ENCODE measurements around the gene BOK.
"Not testable (repeated sequence)": the region's sequence is repeated elsewhere in the genome, so short reads cannot be mapped to it uniquely, and the experiment has no call there.

The BOK gene

DNA sequence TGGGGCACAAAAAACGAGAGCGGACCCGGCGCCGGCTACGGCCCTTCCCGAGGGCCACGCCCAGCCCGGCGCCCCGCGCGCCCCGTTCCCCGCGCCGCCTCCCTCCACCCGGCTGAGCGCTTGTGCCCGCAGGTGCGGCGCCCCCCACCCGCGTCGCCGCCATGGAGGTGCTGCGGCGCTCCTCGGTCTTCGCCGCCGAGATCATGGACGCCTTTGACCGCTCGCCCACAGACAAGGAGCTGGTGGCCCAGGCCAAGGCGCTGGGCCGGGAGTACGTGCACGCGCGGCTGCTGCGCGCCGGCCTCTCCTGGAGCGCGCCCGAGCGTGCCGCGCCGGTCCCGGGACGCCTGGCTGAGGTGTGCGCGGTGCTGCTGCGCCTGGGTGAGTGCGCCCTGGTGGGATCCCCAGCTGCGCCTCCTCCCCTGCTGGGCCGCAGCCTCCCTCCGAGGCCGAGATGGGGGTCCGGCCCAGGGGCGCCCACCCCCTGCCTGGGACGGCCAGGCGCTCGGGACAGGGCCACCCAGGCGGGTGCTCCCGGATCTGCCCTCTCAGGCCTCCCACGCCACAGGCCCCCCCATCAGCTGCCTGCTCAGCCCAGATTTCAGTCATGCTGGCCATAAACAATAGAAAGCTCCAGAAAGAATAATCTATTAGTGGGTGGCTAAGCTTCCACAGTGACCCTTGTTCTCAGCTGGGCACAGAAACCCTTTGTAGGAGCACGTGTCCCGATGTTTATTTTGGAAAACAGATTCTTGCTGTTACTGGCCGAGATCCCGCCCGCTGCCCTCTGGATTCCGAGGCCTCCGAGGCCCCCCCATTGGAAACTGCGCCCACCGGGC is 997 bp downstream of the BOK start:
- no peak for TF ChIP-seq ZNF274 (IDR thresholded peaks at IDR 0.05; ENCODE audit: low read depth, low read length)
- H3K4me3 ChIP-seq (ENCODE audit: low read length) = peak overlapping the region; percentile 59; the same call in 1 of the 2 replicates

DNA sequence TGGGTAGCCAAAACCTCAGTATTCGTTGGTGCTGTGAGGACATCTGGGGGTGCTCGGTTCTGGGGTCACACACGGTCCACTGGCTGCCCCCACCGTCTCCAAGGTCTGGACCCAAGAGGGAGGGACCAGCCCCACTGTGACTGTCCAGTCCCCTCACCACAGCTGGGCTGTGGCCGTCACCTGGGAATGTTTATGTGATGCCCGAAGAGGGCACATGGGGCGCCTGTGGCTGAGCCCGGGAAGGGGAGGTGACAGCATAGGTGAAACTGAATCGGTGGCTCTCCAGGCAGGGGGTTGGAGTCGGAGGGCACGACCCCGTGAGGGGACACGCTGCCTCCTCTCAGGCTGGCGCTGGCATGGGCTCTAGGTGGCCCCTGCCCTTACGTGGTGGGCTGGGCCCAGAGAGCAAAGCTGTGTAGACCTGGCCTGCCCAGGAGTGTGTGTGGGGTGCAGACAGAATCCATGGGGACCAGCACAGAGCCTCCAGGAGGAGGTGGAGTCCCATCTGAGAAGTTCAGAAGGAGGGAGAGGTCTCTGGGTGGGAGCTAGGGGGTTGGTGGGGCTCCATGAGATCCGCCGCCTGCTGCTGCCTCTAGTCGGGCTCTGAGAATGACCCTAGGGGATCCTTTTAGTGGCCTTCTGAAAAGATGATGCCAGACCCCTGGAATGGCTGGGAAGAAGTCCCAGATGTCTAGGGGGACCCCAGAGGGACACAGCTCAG is 1.8 kb downstream of the BOK start:
- H3K4me3 ChIP-seq (ENCODE audit: low read length) = no peak overlapping the region
- no peak for TF ChIP-seq ZNF274 (IDR thresholded peaks at IDR 0.05; ENCODE audit: low read depth, low read length)

DNA sequence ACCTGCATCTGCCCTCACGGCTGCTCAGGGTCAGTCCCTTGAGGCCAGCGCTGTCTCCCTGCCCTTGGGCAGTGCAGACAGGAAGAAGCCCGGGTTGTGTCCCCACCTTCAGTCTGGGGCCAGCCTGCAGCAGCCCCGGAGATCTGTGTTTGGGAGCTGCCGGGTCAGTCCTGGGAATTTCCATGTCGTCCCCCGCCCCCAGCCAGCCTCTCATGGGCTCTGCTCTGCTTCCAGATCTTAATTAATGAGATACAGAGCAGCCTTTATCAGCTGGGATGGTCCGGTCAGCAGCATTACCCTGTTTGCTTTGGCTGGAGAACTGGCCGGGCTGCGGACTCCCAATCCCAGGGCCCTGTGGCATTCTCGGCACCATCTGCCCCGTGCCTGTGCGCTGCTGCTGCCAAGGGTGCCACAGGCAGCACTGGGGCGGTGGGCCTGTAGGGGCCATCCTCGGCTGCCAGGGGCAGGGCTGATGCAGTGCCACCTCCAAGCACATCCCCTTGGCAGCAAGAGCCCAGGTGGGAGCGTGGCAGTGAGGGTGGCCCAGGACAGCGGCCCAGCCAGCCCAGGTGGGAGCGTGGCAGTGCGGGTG is 2.4 kb downstream of the BOK start:
- TF ChIP-seq ZNF274 (IDR thresholded peaks at IDR 0.05; ENCODE audit: low read depth, low read length) = no peak
- H3K4me3 ChIP-seq (ENCODE audit: low read length) = no peak overlapping the region

DNA sequence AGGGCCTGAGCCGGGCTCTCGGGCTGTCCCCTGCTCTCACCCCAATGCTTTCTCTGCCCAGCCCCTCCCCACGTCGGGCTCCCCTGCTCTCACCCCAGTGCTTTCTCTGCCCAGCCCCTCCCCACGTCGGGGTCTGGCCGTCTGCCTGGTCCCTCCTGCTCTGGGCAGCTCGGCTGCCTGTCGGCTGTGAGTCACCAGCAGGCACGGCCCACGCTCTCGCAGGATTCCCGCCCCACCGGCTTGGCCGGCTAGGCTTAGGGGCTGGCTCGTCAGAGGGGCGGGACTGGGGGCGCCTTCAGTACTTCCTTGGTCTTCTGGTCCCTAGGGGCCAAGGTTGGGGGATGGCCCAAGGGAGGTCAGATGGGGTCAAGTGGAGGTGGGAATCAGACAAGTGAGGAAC is 3.3 kb downstream of the BOK start:
- no peak overlapping the region for H3K4me3 ChIP-seq (ENCODE audit: low read length)
- TF ChIP-seq ZNF274 (IDR thresholded peaks at IDR 0.05; ENCODE audit: low read depth, low read length) = no peak

DNA sequence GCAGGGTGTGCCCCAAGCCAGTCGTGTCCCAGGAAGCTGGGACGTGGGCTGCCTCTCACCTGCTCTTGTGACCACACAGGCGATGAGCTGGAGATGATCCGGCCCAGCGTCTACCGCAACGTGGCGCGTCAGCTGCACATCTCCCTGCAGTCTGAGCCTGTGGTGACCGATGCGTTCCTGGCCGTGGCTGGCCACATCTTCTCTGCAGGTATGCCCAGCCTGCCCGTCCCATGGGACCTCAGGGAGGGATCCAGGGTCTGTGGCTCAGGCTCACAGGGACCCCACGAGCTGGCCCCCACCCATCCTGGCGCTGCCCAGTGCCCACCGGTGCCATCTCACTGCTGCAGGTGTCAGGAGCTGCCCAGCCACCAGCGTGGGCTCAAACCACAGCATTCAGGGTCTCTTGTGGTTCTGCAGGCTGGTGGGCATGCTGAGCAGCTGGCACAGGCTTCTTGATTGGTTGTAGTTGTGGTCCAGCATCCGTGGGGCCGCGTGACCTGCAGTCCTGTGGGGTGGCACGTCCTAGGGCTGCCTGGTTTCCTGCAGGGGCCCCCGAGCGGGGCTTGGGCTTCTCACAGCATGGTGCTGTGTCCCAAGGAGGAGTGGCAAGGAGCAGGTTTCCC is 3.8 kb downstream of the BOK start:
- TF ChIP-seq ZNF274 (IDR thresholded peaks at IDR 0.05; ENCODE audit: low read depth, low read length) = no peak
- no peak overlapping the region for H3K4me3 ChIP-seq (ENCODE audit: low read length)

DNA sequence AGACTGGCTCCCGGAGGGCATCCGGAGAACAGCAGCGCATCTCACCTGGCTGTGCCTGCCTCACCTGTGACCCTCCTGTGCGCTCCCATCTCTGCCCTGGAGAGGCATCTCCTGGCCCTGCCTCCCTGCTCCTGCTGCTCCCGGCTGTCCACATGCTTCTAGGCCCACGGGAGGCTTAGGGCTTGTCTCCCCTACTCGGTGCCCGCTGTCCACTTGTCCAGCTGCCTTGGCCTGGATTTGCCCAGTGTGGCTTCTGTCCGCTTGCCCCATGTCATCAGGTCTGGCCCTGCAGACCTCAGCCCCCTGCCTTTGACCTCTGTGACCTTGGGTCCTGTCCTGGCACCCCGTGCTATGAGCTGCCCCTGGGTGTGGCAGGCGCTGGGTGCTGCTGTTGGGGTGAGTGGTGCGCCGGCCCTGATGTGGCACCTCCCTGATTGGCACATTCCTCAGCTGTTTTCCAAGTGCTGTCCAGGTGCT is 4.5 kb downstream of the BOK start:
- H3K4me3 ChIP-seq (ENCODE audit: low read length) = no peak overlapping the region
- TF ChIP-seq ZNF274 (IDR thresholded peaks at IDR 0.05; ENCODE audit: low read depth, low read length) = no peak

DNA sequence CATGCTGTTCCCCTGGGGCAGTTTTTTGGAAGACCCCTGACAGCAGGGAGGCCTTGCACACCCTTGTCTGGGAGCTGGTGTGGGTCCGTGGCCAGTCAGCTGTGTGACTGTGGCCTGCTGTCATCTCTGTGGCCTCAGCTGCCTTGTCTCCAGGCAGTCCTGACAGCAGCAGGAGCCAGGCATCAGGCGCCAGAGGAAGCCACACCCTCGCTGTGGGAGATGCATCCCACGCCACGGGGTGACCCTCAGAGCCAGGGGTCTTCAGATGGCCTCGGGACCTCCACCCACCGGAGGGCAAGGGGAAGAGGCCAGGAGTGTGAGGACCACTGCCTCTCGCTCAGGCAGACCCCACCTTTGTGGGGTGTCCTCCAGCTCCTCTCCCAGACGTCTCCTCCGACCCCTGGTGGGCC is 5.0 kb downstream of the BOK start:
- no peak overlapping the region for H3K4me3 ChIP-seq (ENCODE audit: low read length)
- TF ChIP-seq ZNF274 (IDR thresholded peaks at IDR 0.05; ENCODE audit: low read depth, low read length) = no peak

DNA sequence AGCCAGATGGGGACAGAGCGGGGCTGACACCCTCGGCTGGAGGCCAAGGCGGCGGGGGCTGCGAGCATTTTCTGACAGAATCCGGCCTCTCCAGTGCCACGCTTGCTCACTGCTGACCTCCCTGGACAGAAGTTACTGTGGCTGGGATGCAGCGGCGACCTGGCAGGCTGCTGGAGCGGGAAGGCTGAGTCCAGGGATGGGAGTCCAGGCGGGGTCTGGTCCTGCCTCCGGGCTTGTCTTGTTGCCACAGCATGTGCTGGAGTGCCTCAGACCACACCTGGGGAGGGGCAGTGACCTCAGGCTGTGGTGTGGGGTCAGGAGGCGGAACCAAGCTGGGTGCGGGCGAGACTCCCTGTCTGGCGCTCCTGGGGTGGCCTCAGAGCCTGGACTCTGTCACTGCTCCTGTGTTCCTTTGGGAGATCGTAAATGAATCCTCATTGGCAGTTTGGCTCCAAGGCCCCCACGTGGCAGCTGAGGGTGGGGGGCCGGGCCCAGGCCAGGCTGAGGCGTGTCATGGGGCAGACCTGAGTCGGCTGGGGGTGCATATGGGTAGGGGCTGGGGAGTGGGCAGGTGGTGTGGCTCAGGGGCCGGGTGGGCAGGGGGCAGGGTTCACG is 5.5 kb downstream of the BOK start:
- no peak overlapping the region for H3K4me3 ChIP-seq (ENCODE audit: low read length)
- no peak for TF ChIP-seq ZNF274 (IDR thresholded peaks at IDR 0.05; ENCODE audit: low read depth, low read length)

DNA sequence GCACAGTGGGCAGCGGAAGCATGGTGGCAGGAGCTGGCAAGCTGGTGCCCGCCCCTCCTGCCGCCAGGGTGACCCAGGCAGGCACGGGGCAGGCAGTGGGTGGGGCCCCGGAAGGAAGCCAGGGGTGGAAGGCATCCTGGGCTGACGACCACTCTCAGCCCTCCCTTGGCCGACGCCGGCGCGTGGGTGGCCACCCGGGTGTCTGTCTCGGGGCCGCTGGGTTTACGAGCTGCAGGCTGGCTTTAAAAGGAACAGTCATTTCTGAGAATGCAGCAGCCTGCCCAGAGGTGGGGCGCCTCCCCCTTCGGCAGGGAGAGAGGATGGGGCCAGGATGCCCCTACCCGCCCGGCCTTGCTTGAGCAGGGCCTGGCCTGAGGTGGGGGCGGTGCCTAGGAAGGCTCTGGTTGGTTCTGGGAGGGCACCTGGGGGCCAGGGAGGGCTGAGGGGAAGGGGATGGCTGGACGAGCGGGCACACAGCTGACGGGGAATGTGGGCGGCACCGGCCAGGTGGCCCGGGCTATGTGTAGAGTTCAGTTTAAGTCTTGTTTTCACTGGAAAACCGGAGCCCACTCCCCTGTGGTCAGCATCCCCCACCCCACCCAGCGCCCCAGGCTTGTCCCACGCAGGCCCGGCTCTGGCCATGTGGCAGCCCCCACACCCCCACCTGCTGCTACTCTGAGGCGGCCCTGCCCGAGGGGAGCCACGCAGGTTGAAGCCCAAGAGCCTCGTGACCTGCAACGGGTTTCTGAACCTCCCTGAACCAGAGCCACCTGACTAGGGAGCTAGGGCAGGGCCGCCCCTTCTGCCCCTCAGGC is 6.3 kb downstream of the BOK start:
- TF ChIP-seq ZNF274 (IDR thresholded peaks at IDR 0.05; ENCODE audit: low read depth, low read length) = no peak
- no peak overlapping the region for H3K4me3 ChIP-seq (ENCODE audit: low read length)

DNA sequence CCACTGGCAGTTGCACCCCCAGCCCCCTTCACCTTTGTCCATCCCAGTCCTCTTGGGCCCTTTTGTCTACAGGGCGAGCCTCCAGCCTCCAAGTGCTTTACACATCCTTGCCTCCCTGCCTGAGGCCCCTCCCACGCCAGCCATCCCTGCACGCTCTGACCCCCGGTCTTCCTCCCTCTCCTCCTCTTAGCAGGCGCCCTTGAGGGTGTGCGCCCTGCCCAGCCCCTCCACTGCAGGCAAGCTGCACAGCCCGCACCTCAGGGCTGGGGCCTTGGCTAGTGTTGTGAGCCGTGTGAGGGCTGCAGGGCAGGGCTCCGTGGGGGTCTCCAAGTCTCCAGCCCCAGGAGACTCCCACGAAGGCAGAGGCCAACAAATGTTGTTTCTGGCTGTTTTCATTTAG is 6.9 kb downstream of the BOK start:
- TF ChIP-seq ZNF274 (IDR thresholded peaks at IDR 0.05; ENCODE audit: low read depth, low read length) = no peak
- H3K4me3 ChIP-seq (ENCODE audit: low read length) = no peak overlapping the region

DNA sequence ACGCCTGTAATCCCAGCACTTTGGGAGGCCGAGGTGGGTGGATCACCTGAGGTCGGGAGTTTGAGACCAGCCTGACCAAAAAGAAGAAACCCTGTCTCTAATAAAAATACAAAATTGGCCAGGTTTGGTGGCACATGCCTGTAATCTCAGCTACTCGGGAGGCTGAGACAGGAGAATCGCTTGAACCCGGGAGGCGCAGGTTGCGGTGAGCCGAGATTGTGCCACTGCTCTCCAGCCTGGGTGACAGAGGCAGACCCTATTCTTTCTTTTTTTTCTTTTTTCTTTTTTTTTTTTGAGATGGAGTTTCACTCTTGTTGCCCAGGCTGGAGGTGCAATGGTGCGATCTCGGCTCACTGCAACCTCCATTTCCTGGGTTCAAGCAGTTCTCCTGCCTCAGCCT is 7.5 kb downstream of the BOK start:
- H3K4me3 ChIP-seq (ENCODE audit: low read length) = not testable (repeated sequence)

DNA sequence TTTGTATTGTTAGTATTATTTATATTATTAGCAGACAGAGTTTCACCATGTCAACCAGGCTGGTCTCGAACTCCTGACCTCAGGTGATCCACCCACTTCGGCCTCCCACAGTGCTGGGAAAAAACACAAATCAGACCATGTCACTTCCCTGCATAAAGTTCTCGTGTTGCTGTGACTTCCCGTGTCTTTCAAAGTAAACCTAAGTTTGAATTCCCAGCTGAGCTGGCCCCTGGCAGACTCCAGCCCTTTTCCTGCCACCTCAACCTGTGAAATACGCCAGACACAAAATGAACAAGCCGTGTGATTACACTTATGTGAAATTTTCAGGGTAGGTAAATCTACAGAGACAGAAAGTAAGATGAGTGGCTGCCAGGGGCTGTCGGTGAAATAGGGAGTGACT is 7.9 kb downstream of the BOK start:
- H3K4me3 ChIP-seq (ENCODE audit: low read length) = no peak overlapping the region
- TF ChIP-seq ZNF274 (IDR thresholded peaks at IDR 0.05; ENCODE audit: low read depth, low read length) = no peak

DNA sequence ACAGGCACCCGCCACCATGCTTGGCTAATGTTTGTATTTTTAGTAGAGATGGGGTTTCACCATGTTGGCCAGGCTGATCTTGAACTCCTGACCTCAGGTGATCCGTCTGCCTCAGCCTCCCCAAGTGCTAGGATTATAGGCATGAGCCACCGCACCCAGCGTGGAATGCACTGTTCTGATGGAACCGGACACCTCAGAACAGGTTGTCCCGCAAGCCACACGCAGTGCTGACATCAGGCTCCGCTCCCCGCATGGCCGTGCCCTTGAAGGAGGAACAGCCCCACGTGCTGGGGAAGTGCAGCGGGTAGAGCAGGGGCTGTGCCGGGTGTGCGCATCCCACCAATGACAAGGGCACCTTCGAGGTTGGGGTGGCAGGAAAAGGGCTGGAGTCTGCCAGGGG is 8.7 kb downstream of the BOK start:
- not testable (repeated sequence) for H3K4me3 ChIP-seq (ENCODE audit: low read length)

All from GM08714 (cell line).